ELF-1 (cell line): ENCODE measurements around the gene PCIF1.
"Not testable (repeated sequence)": the region's sequence is repeated elsewhere in the genome, so short reads cannot be mapped to it uniquely, and the experiment has no call there.

Source experiments
- DNase-seq: peaks from one replicate; pipeline ENCODE4 v3.0.0-alpha.2; 2016; ENCODE audit warnings: low read depth, low spot score

The PCIF1 gene

GRCh38 chr20:45947110-45947866 lies 12.8 kb downstream of the PCIF1 start:
- no peak for DNase-seq

GRCh38 chr20:45948261-45948733 lies 13.8 kb downstream of the PCIF1 start:
- no peak for DNase-seq

DNA sequence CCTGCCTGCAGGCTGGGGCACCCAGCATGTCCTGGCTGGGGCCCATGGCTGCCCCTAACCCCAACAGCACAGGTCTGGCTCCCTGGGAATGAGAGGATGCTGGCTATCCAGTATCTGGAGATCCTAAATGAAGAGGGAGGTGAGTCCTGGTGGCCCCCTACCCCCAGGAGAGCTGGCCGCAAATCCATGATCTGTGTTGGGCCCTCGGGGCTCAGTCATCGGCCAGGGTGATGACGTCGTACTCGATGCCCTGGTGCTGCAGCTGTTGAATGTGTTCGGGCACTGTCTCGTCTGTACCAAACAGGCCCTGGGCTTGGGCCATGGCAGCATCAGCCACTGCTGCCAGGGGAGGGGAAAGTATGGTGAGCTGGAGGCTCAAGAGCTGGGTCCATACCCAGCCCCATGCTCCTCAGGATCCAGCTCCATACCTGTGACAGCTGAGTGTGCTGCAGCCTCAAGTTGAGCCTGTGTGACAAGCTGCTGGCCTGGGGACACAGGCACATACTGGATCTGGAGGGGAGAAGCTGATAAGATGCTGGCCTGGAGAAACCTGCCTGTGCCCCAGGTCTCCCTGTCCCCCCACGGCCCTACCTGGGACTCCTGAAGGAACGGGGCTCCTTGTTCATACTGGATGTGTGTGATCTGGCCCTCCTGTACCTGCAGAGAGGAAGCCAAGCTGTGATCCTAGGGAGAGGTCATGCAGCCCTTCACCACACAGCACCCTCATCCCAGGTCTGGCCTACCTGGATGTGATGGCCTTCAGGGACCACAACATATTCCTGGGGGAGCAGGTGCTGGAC lies 14.5 kb downstream of the PCIF1 start:
- no peak for DNase-seq

DNA sequence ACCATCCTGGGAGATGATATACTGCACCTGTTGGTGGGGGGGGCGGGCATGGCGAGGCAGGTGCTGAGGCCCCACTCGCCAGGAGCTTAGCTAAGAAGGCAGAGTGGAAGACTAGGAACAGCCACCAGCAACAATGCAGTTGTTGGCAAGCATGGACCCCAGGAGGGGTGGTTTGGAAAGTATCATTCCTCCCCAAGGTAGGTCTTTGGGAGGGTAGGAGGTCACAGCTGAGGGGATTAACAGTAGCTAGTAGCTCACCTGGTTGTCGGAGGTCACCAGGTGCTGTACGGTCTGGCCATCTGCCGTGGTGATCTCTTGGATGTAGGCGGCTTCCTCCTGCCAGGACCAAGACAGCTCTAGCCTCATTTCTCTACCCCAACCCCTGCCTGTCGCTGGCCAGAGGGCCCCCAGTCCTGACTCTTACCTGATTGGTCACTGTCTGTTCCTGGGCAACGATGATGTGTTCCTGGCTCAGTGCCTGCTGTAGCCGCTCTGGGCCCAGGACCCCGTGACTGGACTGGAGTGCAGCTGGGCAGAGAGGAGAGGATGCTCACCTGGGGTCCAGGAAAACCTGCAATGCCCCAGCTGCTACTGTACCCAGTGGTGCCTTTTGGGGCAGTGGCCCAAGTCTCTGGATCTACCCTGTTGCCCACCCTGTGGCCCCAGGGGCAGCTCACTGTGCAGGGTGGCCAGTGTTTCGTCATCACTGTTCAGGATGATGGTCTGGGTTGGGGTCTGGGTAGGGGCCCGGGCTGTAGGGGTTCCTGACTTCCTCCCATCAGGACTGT lies 15.3 kb downstream of the PCIF1 start:
- DNase-seq: no peak

DNA sequence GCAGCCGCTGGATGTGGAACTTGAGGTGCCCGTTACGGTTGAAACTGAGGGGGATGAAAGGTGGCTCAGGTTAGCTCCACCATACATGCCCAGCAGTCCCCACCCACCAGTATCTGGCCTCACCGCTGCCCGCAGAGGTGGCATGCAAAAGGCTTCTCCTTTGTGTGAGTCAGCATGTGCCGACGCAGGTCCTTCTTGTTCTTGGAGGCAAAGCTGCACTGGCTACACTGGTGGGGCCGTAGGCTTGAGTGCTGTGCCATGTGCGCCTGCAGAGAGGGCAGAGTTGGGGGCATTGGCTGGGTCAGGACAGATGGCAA lies 15.8 kb downstream of the PCIF1 start:
- DNase-seq: no peak

- no peak for DNase-seq
Observed at GRCh38 chr20:45951925-45952834, 17.7 kb downstream of the PCIF1 start.

- no peak for DNase-seq
Observed at GRCh38 chr20:45952861-45953260, 18.4 kb downstream of the PCIF1 start.

GRCh38 chr20:45953672-45954071 lies 19.2 kb downstream of the PCIF1 start:
- DNase-seq: no peak

DNA sequence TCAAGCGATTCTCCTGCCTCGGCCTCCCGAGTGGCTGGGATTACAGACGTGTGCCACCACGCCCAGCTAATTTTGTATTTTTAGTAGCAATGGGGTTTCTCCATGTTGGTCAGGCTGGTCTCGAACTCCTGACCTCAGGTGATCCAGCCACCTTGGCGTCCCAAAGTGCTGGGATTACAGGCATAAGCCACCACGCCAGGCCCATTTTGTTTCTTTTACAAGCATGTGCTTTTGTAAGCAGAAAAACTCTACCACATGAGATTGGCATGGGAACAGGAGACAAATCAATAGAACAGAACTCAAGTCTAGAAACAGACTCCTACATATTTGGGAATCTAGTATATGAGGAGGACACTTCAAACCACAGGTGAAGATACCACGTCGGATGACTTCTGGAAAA lies 21.8 kb downstream of the PCIF1 start:
- not testable (repeated sequence) for DNase-seq

DNA sequence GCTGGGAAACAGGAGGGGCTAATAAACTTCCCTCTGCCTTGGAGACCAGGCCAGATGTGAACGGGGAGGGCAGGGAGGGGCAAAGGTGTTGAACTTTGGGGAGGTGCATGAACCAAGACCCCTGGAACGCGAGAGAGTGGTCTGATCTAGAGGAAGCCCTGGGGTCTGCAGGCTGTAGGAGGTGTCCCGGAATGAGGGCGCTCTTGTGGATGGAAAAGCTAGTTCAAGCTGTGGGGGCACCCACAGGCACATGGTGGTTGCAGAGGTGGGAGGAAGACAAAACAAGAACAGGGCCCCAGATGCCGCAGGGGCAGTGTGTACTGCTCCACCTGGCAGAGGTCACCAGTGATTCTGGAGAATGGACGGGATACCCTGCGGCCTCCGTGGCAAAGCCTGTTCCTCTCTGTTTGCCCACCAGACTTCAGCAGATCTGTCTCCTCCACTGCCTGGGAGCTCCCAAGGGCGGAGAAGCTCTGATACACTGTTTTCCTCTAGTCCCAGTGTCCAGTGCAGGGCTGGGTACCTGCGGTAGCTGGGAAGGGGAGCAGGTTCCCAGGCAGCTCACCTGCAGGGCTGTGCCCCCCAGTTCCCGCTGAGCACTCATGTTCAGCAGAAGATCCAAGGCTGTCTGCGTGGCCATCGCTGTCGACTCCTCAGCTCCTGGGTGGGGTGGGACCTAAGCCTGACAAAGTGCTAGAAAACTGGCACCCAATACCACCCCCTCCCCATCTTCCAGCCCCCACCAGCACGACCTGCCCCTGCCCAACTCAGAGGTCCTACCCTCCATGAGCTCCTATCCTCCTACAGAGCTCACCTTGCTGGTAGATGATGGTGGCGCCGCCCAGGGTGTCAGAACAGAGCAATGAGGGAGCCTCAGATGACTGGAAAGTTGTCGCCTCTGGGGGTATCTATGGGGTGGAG lies 22.8 kb downstream of the PCIF1 start:
- DNase-seq: no peak

- DNase-seq: no peak
Observed at GRCh38 chr20:45958593-45958992, 24.1 kb downstream of the PCIF1 start.

- DNase-seq: no peak
Observed at GRCh38 chr20:45959126-45959525, 24.6 kb downstream of the PCIF1 start.

DNA sequence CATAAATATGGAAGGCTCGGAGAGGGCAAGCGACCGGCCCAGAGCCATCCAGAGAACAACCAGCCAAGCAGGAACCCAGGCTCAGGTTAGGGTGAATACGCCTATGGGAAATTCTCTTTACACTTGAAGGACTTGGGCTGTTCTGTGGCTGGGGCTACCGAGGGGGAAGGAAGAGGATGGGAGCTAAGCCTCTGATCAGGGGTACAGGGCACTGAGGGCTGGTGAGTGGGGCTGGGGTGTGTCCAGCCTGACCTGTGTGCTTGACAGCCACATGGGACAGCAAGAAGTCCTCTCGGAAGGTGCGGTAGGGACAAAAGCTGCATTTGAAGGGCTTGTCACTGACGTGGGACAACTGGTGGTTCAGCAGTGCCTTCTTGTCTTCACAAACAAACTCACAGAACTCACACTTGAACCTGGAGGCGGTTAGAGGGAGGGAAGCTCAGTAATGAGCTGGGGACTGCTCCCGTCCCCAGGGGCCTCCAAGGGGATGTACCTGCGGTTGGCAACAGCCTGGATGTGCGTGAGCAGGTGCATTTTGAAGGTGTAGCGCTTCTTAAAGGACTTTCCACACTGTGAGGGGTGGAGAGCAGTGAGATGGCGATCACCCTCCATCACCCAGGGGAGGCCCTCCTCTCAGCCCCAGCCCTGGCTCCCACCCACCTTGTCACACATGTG lies 25.6 kb downstream of the PCIF1 start:
- no peak for DNase-seq

GRCh38 chr20:45962031-45962755 lies 27.7 kb downstream of the PCIF1 start:
- no peak for DNase-seq

- DNase-seq: peak; percentile 47
Observed at GRCh38 chr20:45963059-45964005, 28.8 kb downstream of the PCIF1 start.

DNA sequence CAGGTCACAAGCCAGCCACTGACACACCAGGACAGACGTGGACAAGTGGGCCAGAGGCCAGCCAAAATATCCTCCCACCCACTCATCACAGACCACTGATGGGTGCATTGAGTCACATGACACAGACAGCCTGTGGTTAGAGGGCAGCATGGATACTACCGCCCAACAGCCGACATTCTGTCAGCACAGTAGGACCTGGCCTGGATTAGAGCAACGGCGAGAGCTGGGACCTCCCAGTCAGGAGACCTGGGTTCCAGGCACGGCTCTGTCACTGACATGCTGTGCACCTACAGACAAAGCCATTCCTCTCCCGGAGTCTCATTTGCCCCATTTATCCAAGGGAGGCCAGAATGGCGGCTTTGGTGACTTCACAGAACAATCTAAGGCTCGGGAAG lies 29.5 kb downstream of the PCIF1 start:
- no peak for DNase-seq

DNA sequence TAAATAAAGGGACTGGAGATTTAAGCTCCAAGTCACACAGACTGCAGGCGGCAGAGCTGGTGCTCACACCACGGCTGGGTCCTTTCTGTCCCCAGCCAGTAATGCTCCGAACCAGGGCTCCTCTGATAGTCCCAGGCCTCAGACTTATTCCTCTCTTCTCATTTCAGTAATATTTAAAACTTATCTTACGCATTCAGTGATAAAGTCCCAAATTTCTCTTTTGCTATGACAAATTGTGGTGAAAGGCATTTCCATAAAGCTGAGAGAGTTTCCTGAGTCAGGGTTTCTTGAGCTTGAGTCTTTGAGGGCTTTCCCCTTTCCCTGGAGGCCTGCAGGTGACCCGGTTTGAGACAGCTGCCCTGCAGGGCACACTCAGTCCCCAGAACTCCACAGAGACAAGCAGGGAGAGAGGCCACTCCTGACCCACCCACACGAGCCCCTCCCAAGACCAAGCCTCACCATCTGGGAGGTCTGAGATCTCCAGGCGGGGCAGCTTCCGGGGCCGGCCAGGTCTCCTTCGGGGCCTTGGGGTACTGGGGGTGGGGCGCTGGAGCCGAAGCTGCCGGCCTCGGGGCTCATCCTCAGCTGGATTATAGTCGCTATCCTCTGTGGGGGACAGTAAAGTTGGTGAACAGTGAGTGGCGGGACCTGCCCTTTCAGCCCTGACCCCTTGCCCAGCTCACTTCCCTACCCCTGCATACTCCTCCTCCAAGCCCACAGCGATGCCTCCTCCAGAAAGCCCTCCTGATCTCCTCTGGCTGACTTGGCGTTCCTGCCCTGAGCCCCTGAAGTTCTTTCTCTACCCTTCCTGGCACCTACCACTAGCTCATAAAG lies 30.9 kb downstream of the PCIF1 start:
- no peak for DNase-seq
